ENCODE measurements around the gene CYYR1.

CYYR1 gene

DNA sequence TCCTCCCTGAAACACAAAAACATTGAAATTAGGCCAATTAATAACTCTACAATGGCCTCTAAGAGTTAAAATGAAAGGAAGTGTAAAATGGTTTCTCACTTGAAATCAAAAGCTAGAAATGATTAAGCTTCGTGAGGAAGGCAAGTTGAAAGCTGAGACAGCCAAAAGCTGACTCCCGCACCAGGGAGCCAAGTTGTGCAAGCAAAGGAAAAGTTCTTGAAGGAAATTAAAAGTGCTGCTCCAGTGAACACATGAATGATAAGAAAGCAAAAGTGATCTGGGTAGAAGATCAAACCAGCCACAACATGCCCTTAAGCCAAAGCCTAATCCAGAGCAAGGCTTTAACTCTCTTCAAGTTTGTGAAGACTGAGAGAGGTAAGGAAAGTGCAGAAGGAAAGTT lies 22.8 kb downstream of the CYYR1 start:
- no peak for DNase-seq

DNA sequence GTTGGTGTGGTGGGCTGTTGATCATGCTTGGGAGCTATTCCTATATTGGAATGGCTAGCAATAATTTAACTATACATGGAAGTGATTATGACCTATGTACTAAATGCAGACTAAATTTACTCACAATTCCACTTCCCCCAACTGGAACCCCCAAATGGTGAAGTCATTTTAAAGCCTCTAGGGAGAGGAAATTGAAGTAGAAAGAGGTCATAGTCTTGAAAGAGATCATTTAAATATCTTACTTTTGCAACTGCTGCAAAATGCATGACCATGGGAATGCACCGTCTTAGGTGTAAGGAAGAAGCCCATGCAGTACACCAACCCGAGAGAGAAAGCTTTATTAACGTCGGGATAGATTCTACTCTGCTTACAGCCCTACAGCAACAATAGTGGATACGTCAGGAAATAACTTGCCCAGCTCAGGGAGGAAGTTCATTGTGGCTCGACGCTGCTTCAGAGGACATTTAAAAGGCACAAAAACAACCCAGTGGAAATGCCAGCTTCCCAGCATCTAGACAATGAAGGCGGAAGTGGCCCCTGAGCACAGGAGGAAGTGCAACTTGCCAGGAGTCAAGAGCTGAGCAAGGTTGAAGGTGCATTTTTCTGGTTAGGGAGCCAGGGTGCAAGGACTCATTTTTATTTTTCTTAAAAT lies 26.5 kb downstream of the CYYR1 start:
- DNase-seq = no peak

DNA sequence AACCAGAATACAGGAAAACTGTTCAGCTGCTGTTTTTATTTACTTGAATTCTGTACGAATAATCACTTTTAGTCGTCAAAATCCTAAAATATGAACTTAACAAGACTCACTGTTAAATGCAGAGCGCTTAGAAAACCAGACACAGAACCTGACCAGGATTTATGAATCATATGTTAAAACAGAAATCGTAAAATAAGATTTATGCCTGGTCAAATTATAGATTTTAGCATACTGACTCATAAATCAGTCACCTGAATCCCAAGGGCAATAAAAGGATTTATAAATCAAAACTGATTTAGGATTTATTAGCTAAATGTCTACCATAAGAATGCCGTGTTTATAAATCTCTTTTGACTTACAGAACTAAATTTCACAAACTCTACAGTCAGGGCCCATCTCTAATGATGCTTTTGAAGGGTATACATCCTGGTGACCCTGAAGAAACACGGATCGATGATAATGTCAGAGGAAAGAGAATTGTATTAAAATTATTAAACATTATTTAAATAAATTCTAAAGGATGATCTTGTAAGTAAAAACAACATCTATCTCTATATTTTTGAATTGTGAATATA lies 28.8 kb downstream of the CYYR1 start:
- no peak for DNase-seq

DNA sequence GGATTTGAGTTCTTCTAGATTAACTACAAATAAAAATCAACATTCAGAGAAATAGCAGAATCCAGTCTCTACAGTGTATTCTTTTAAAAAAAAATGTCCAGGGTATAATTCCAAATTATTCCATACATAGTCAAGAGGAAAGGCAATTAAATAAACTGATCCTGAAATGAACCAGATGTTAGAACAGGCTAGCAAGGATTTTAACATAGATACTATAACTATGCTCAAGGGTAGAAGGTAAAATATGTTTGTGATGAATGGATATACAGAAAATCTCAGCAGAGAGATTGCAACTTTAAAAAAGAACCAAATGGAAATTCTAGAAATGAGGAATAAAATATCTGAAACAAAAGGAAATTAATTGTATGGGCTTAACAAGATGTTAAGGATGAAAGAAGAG lies 32.4 kb downstream of the CYYR1 start:
- no peak for DNase-seq

DNA sequence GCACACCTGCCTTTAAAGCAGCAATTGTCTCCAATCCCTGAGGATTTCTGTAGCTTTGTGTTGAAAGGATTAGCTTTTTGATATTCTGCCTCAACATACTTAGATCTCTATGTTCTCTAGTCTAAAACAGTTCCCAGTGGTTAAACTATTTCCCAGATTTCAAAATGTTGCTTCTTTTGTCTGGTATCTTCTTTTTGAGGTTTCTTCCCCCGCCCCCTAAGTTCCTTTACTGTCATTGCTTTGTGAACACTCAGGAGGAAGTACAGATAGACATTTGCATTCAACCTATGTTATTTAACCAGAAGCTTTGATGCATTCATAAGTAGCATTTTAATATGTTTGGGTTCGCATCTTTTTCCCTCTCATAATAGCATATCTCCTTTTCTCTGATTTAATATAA lies 33.5 kb downstream of the CYYR1 start:
- no peak for DNase-seq

DNA sequence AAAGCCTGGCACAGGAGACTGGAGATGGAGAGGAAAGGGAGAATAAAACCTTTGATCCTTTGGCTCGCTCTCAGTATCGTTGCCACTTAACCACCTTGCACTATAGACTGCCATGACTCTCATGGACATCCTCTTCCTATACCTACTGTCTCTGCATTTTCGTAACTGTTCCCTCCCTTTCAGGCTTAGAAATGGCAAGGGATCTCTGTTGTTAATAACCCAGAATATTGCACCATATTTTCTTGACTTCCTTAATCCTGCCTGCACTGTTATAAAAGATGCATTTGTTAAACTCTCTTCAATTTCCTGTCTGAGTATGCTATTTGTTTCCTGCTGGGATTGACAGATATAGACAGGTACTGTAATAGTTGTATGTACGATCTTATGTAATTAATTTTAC lies 38.6 kb downstream of the CYYR1 start:
- DNase-seq = no peak

DNA sequence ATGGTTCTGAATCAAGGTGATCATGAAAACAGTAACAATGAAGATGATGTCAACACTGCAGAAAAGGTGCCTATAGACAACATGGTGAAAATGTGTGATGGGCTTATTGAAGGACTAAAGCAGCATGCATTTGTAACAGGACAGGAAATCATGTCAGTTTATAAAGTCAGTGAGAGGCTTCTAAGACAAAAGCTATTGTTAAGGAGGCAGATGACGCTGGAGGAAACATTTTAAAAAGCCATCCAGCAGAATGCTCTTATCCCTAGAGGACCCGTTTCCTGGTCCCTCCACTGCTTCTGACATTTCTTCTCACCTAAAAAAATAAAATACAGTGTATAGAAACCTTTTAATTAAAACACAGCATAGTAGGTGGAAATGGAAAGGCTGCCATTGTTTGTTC lies 40.9 kb downstream of the CYYR1 start:
- no peak for DNase-seq

DNA sequence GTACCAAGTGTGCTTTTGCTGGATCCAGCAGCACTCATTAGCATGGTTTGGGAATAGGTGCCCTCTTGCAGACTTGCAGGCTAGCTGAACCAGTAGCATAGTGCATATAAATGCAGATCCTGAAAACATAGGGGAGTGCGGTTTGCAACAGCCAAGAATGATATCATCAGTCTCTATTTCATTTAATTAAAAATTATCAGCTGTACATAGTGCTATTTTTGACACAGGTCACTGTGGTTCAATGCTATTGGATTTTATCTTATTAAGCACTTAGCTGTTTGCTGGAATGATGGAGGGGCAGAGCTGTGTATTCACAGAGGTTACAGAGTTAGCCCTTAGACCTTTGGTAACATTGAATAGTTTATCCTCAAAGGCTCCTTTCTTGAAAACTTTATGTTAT lies 43.6 kb downstream of the CYYR1 start:
- no peak for DNase-seq

DNA sequence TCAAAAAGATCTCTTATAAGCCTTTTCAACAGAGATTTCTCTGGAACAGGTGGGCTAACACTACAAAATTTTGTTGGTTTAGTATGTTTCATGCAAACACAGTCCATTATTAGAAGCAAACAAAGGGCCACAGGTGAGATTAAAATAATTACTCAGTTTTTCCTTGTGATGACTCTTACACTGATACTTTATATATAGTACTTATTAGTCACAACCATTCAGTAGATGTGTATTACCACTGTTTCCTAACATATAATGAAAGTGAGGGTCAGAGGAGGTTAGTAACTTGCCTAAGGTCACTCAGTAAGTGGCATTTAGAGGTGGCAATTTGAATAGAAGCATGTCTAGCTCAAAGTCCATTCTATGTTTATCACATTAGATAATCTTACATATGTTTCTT lies 44.2 kb downstream of the CYYR1 start:
- DNase-seq = no peak

DNA sequence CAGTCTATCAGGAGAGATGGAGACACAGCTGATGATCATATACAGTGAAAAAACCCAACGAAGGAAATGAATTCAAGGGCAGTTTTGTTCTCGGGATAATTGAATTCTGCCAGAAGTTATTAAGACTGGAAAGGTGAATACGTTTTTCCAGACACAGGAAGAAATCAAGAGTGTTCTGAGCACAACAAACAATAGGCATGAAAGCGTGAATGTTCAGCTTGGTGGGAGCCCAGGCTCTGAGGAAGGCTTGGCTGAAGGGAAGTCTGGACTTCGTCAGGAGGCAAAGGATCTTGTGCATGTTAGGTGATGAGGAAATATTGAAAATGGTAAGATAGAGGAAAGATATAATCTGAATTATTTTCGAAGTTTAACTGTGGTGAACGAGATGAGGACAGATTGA lies 50.4 kb downstream of the CYYR1 start:
- DNase-seq = no peak

DNA sequence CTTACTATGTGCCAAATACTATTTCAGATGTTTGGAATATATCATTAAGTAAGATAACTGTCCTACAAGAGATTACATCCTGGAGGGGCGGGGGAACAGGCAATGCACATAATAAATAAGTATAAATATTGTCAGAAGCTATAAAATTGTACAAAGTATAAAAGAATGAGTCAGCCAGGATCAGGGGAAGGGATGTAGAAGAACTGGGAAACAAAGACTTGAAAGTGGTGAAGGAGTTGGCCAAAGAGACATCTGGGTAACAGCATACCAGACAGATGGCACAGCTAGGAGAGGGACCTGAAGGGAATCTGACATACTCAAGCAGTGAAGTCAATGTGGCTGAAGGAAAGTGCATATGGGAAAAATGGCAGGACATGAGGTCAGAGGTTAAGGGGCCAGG lies 53.9 kb downstream of the CYYR1 start:
- no peak for DNase-seq

DNA sequence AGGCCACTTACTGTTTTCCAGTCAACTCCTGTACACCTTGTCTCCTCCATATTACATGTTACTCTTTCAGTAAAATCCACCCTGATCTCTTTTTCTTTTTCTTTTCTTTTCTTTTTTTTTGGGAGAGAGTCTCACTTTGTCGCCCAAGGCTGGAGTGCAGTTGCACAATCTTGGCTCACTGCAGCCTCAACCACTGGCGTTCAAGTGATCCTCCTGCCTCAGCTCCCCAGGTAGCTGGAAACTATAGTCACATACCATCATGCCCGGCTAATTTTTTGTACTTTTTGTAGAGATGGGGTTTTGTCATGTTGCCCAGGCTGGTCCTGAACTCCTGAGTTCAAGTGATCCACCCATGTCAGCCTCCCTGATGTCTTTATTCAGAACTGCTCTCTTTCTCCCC lies 57.8 kb downstream of the CYYR1 start:
- DNase-seq = no peak

DNA sequence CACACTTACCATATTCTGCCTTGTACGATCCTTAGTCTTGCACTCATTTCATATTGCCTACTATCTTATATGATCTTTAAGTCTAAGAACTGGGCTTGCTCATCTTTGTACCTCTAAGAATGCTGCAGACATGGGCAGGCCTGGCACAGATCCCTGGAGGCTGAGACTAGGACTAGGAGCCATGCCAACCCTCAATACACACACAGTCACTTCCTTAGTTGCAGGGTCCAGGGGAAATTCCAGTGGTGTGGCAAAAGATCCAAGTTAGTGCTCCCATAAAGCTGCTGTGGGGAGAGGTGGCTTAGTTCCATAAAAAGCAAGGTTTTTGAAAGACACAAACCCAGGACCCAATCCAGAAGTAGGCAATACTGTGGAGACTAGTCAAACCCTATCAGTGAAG lies 59.9 kb downstream of the CYYR1 start:
- DNase-seq = no peak

DNA sequence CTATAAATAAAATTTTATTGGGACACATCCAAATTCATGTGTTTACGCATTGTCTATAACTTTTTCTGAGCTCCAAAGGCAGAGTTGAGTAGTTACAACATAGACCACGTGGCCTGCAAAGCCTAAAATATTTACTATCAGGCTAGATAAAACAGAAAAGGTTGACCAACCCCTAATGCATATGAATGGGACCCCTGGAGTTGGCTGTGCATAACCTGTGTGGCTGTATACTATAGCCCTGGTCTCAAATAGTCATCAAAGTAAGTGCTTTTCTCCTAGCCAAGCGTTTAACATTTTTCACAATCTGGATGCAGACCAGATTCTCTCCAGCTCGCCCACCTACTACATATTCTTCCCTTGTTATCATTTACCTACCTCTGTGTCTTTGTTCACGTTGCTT lies 60.4 kb downstream of the CYYR1 start:
- no peak for DNase-seq

DNA sequence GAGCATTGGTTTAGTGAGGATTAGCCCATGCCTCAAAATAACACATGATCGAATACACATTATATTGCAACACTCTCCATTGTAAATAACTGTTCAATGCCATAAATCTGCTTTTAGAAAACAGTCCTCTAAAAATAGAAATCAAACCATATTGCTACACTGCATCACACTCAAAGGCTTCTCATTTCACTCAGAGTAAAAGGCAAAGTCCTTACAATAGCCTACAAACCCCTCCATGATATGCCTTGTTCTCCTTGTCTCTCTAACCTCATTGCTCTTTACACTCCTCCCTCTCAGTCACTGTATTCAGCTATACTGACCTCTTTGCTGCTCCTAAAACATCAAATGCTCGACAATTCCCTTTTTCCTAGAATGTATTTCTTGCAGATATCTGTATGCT lies 64.2 kb downstream of the CYYR1 start:
- no peak for DNase-seq

DNA sequence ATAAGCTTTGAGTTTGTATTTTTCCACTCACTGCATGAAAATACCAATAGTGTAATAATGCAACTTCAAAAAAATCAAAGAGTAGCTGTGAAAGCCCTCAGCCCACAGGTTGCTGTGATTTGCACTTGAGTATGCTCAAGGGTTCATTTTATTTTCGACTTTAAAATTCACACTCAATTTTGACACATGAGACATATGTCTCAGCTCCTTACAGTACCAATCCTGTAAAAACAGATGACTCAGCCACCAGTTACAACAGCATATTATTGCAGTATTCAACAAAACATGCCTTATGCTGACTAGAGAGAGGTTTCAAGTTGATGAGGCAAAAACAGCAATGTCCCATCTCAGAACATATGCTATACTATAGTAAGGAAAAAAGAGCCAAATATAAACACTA lies 66.1 kb downstream of the CYYR1 start:
- DNase-seq = no peak

DNA sequence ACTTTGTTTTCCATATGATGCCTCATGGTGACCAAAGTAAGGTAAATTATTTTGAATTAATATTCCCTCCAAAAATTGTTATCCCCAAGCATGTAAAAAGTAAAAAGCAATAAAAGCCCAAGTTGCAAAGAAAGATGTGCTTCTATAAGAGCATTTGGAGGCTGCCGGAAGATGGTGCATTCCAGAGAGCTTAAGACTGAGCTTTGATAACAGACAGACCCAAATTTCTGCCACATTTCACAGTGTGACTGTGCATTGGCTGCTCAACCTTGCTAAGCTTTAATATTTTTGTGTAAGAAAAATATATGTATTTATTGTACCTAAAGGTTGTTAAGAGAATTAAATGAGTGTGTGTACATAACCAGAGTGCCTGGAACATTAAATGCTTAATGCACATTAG lies 67.9 kb downstream of the CYYR1 start:
- DNase-seq = no peak

DNA sequence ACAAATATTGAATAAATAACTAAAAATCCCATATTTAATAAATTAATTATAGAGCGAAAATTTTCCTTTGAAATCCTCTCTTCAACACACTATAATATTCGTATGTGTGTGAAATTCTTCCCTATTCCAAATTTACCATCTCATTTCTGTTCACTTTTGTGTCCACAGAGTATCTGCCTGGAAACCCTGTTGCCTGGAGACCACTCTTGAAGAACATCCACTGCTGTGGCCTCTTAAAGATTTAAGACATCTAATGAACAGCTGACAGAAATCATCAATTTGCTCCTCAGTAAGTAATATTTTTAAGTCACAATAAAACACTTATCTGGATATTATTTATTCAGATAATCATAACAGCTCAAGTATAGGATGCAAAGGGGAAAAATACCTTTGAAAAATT lies 69.7 kb downstream of the CYYR1 start:
- DNase-seq = no peak

DNA sequence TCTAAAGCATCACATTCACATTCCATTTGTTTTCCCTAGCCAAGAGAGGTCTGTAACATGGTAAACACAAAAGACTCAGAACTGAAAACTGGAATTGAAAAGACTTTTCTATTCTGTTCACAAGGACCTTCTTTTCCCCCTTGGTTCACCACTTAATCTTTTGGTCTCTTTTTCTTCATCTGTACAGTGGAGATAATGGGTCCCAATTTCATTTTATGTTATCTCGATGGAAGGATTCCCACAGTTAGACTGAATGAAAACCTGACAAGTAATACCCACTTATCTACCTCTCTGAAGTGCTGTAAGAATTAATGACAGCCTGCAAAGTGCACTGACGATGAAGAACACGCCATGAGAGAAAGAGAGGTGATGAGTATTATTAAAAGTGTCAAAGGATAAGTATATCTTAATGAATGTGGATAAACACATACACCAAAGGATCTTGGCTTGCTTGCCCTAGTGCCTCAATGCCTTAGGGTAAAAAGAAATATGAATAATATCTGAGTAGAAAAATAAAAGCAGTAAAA lies 71.5 kb downstream of the CYYR1 start:
- DNase-seq = no peak

DNA sequence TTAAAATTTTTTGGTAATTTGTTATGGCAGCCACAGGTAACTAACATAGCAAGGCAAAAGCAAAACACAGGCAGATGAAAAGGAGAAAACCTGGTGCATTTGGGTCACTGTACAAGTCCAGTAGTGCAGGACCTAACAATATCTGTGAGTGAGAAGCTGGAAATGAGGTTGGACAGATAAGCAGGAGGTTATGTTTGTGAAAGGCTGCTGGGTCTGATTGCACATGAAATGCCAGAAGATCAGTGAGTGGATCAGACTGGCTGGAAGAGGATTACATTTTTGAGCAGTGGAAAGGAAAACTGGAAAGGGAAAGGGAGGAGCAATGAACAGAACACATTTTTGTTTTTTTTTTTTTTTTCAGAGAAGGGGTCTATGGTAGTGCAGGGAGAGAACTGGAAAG lies 73.6 kb downstream of the CYYR1 start:
- no peak for DNase-seq

DNA sequence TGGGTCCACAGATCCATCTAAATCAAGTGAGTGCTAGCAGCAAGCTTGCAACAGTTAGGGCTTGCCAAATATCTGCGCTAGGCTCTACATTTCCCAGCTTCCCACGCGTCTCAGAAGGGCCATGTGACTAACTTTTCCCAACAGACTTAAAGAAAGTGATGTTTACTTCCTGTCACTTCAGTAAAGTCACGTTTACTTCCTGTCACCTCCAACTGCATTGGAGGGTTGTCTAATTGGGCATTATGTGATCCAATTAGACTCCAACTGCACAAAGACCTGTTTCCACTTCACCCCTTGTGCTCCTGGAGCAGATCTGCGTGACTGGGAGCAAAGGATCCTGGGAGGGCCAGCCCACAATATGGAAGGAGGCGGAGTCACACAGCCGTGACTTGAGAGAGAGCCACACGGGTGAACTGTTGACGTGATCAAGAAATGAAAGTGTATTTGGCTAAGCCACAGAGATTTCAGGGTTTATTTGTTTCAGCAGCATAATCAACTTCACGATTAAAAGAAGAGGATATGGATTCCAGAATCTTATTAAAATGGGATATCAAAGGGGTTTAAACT lies 77.7 kb downstream of the CYYR1 start:
- no peak for DNase-seq

DNA sequence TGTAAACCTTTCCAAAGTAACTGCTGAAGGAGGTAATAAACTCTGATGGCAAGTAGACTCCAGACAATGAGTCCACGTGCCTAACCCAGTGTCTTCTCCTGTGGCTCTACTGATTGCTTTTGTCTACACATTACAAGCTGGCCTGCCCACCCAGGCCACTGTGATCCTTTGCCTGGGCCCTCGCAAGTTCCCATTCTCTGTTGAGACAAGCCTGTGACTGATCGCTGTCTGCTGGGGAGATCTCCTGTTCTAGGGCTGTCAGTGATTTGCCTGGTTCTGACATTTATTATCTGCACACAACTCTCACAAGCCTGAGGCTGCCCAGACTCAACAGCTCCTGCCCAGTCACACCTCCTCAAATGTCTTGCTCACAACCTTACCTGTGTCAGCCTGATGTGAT lies 81.4 kb downstream of the CYYR1 start:
- no peak for DNase-seq

DNA sequence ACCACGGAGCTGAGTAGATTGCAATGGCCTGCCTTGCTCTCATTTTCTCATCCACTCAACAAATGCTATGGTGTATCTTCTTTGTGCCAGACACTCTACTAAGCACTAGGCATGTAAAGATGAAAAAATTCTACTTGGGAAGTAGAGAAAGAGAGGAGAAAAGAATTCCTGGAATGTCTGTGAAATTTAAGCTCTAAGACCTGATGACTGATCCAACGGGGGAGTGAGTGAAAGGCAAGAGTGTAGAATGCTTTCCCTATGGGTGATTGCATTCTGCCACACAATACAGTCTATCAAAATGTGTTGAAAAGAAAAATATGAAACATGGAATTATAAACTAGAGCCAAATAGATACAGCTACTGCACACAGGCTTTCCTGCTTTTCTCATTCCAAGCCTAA lies 82.3 kb downstream of the CYYR1 start:
- DNase-seq = no peak

DNA sequence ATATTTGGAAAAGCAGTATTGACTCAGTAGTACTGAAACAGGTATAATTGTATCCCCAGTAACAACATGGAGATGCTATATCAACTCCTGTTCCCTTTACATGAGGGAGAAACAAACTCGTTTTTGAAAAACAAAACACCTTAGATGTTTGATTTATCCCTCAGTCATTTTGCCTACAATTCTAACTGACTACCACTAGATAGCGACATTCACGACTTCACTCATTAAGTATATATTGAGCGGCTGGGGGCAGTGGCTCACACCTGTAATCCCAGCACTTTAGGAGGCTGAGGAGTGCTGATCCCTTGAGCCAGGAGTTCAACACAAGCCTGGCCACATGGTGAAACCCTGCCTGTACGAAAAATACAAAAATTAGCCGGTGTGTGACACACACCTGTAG lies 83.3 kb downstream of the CYYR1 start:
- no peak for DNase-seq

DNA sequence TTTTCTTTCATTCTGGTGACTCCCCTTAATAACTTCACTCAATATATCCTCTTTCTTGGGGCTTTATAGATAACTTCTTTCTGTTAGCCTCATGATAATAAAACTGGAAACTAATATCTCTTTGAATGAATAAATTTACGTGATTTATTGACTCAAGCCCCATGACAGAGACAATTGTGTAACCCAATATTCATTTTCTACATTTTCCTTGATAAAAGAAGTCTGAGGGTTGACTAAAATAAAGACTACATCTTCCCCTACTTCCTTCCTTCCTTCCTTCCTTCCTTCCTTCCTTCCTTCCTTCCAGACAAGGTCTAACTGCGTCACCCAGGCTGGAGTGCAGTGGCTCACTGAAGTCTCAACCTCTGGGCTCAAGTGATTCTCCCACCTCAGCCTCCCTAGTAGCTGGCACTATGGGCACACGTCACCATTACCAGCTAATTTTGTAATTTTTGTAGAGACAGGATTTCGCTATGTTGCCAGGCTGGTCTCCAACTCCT lies 85.1 kb downstream of the CYYR1 start:
- DNase-seq = no peak

Measured in cortex of kidney (tissue), 1 donor.